Gastrocnemius medialis (tissue), 4 donors: ENCODE results near the gene ALPL. TPM values are rescaled to one million over a fixed set of nuclear protein-coding genes. Genes with fewer than 3 reads are reported as not detected.

Experiments used
- ATAC-seq, 2 donors: fragments of 150-250 bp; one replicate each; pipeline ENCODE4 v1.9.1; 2016
- DNase-seq, 2 donors: peaks; one replicate each; pipeline ENCODE4 v3.0.0-alpha.2; 2019
- H3K27ac ChIP-seq, 4 donors: fragments of 200-600 bp; sonication (generic); 1 replicate in 1 of 4; 2 replicates in 3 of 4; pipeline ENCODE4 v1.5.1; 2016 to 2018; ENCODE audit warnings: mild to moderate bottlenecking in 2 of 4, moderate library complexity in 1 of 4
- H3K27me3 ChIP-seq, 3 donors: fragments of 200-600 bp; sonication (generic) in 2 of 3; 1 replicate in 1 of 3; 2 replicates in 2 of 3; pipeline versions ENCODE4 v1.5.1 to v1.6.0; 2016 to 2019; ENCODE audit warnings: mild to moderate bottlenecking in 1 of 3, moderate library complexity in 1 of 3
- H3K36me3 ChIP-seq, 2 donors: fragments of 200-600 bp; sonication (generic) in 1 of 2; one replicate each; pipeline ENCODE4 v1.5.1; 2017 to 2018
- H3K4me1 ChIP-seq, 2 donors: fragments of 200-600 bp; sonication (generic) in 1 of 2; one replicate each; pipeline ENCODE4 v1.5.1; 2016 to 2017; ENCODE audit warnings: mild to moderate bottlenecking in 2 of 2
- H3K4me3 ChIP-seq, 4 donors: fragments of 200-600 bp; sonication (generic) in 3 of 4; 1 replicate in 1 of 4; 2 replicates in 3 of 4; pipeline ENCODE4 v1.5.1; 2016 to 2019; ENCODE audit warnings: mild to moderate bottlenecking in 2 of 4
- H3K9me3 ChIP-seq, 3 donors: fragments of 200-600 bp; sonication (generic) in 2 of 3; 1 replicate in 1 of 3; 2 replicates in 2 of 3; pipeline ENCODE4 v1.5.1; 2016 to 2019
- CTCF ChIP-seq, 5 experiments: fragments of 450-650 bp in 3 of 5; fragments of 200-600 bp in 2 of 5; sonication (generic) in 2 of 5; IDR thresholded peaks in 4 of 5; conservative IDR thresholded peaks in 1 of 5; 1 replicate in 4 of 5; 2 replicates in 1 of 5; pipeline ENCODE4 v1.5.1; 2016 to 2019; ENCODE audit warnings: antibody characterized with exemption in 5 of 5, mild to moderate bottlenecking in 3 of 5, moderate library complexity in 3 of 5
- POLR2A ChIP-seq, 2 donors: fragments of 450-650 bp; IDR thresholded peaks; one replicate each; pipeline ENCODE4 v1.6.1; 2017; ENCODE audit warnings: antibody characterized with exemption in 2 of 2, mild to moderate bottlenecking in 2 of 2, moderate library complexity in 2 of 2
- in situ Hi-C, 4 donors: fragments of 200-750 bp; cut with MboI; loops; one replicate each; pipeline versions ENCODE4 v1.15.0 to v1.8.0; 2017; ENCODE audit warnings: low sequenced_read_pairs in 4 of 4
- intact Hi-C: fragments of 100-400 bp; cut with DNase I; formaldehyde crosslinking; loops from one replicate; pipeline ENCODE4 v1.15.1; 2023; ENCODE audit warnings: low total_unique reads
- total RNA-seq, 4 donors: library from RNA; depleted of rRNA; stranded (reverse); fragments of >200 nt; gene quantifications; one replicate each; pipeline versions ENCODE4 v1.1.0 to v1.2.3, GENCODE V29; 2016

Gene ALPL
- total RNA-seq, 4 donors from 2014 or later = 0.90 to 3.6 (median 2.2) TPM

GRCh38 chr1:21598417-21598816 lies 89.2 kb downstream of the ALPL start:
- intact Hi-C loops = no loop called here
- TF ChIP-seq POLR2A (IDR thresholded peaks at IDR 0.05) (no peak), CTCF (IDR thresholded peaks at IDR 0.05 in 4 of 5, conservative IDR thresholded peaks at IDR 0.05 in 1 of 5) (no peak)

DNA sequence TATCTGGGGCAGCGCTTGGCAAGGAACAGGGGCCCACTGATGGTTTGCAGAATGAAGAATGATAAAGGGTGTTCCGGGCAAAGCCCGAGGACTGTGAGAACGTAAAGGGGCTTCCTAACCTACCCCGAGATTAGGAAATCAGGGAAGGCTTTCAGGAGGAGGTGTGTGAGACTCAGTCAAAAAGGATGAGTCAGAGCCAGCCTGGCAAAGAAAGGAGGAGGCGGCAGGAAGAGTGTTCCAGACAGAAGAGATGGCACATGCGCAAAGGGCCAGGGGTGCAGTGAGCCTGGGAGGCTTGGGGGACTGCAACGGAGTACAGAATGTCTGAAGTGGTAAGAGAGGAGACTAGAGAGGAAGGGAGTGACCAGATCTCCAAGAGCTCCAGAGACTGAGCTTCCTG lies 89.7 kb downstream of the ALPL start:
- no peak for DNase-seq
- no peak for ATAC-seq
- Histone ChIP-seq H3K4me1 (no peaks in the 10 kb centered on the region), H3K4me3 (no peak overlapping the region), H3K9me3 (no peaks in the 10 kb centered on the region), H3K27me3 (peaks cover 6 to 9% (median 7%) of the 10 kb centered on the region in 3 donors), H3K27ac (no peak overlapping the region), H3K36me3 (no peaks in the 10 kb centered on the region)
- in situ Hi-C loops = no loop called here
- intact Hi-C loops = no loop called here
- TF ChIP-seq POLR2A (IDR thresholded peaks at IDR 0.05) (no peak), CTCF (IDR thresholded peaks at IDR 0.05 in 4 of 5, conservative IDR thresholded peaks at IDR 0.05 in 1 of 5) (no peak)

More at GRCh38 chr1:21598417-21598816, 89.2 kb downstream of the ALPL start:
- Histone ChIP-seq H3K36me3 (no peaks in the 10 kb centered on the region), H3K4me3 (no peak overlapping the region), H3K4me1 (no peaks in the 10 kb centered on the region), H3K9me3 (no peaks in the 10 kb centered on the region), H3K27ac (no peak overlapping the region), H3K27me3 (peaks cover 6 to 9% (median 7%) of the 10 kb centered on the region in 3 donors)
- DNase-seq (no peak), ATAC-seq (no peak)
- in situ Hi-C loops = no loop called here

GRCh38 chr1:21599402-21599801 lies 90.2 kb downstream of the ALPL start:
- Histone ChIP-seq H3K9me3 (no peaks in the 10 kb centered on the region), H3K4me3 (no peak overlapping the region), H3K27me3 (peaks cover 6 to 9% (median 7%) of the 10 kb centered on the region in 3 donors), H3K4me1 (no peaks in the 10 kb centered on the region), H3K36me3 (no peaks in the 10 kb centered on the region), H3K27ac (no peak overlapping the region)
- no peak for DNase-seq
- in situ Hi-C loops = no loop called here
- no peak for ATAC-seq
- intact Hi-C loops = no loop called here
- no peak for TF ChIP-seq POLR2A (IDR thresholded peaks at IDR 0.05)
- no peak for TF ChIP-seq CTCF (IDR thresholded peaks at IDR 0.05 in 4 of 5, conservative IDR thresholded peaks at IDR 0.05 in 1 of 5)

GRCh38 chr1:21601278-21602048 lies 92.2 kb downstream of the ALPL start:
- no peaks in the 10 kb centered on the region for H3K9me3 ChIP-seq
- H3K36me3 ChIP-seq = no peaks in the 10 kb centered on the region
- no peak overlapping the region for H3K4me3 ChIP-seq
- DNase-seq (no peak), ATAC-seq (no peak)
- H3K27me3 ChIP-seq = peaks cover 0 to 4% (median 0%) of the 10 kb centered on the region in 3 donors
- H3K27ac ChIP-seq = no peak overlapping the region
- TF ChIP-seq POLR2A (IDR thresholded peaks at IDR 0.05) (no peak), CTCF (IDR thresholded peaks at IDR 0.05 in 4 of 5, conservative IDR thresholded peaks at IDR 0.05 in 1 of 5) (no peak)
- in situ Hi-C loops = no loop called here
- no peaks in the 10 kb centered on the region for H3K4me1 ChIP-seq
- intact Hi-C loops = no loop called here
